Measurements from ENCODE around the gene ZC3H4. TPM values are rescaled to one million over a fixed set of nuclear protein-coding genes. Genes with fewer than 3 reads are reported as not detected.

ZC3H4 gene
- total and polyA plus RNA-seq, 2 of the 8 experiments (the other 6 are each of a cell fraction or from before 2014, with no cell fraction given): 6.6 to 92.0 TPM

DNA sequence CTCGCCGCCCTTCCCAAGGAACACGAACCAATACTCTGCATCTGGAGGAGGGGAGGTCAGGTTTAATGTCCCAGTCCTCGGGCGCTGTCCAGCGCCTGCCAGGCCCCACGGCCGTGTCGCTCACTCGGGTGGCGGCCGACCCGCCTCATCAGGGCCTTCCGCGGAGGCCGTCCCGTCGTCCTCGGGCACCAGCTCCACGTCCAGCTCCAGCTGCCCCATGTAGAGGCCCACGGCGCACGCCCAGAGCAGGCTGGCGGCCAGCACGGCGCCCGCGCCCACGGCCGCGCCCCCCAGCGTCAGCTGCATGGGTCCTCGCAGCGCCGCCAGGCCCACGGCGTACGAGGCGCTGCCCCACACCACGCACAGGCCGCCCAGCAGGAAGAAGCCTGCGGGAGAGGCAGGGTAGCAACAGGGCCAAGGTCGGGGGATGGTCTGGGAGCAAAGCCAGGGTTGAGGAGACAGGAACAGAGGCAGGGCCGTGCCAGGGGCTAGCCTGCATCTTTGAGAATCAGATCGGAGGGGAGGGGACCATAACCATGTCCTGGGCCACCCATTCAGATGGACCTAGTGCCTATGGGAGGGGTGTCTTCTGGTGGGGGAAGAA lies 67.6 kb downstream of the ZC3H4 start (continued):
- TF ChIP-seq, protein P1, sequence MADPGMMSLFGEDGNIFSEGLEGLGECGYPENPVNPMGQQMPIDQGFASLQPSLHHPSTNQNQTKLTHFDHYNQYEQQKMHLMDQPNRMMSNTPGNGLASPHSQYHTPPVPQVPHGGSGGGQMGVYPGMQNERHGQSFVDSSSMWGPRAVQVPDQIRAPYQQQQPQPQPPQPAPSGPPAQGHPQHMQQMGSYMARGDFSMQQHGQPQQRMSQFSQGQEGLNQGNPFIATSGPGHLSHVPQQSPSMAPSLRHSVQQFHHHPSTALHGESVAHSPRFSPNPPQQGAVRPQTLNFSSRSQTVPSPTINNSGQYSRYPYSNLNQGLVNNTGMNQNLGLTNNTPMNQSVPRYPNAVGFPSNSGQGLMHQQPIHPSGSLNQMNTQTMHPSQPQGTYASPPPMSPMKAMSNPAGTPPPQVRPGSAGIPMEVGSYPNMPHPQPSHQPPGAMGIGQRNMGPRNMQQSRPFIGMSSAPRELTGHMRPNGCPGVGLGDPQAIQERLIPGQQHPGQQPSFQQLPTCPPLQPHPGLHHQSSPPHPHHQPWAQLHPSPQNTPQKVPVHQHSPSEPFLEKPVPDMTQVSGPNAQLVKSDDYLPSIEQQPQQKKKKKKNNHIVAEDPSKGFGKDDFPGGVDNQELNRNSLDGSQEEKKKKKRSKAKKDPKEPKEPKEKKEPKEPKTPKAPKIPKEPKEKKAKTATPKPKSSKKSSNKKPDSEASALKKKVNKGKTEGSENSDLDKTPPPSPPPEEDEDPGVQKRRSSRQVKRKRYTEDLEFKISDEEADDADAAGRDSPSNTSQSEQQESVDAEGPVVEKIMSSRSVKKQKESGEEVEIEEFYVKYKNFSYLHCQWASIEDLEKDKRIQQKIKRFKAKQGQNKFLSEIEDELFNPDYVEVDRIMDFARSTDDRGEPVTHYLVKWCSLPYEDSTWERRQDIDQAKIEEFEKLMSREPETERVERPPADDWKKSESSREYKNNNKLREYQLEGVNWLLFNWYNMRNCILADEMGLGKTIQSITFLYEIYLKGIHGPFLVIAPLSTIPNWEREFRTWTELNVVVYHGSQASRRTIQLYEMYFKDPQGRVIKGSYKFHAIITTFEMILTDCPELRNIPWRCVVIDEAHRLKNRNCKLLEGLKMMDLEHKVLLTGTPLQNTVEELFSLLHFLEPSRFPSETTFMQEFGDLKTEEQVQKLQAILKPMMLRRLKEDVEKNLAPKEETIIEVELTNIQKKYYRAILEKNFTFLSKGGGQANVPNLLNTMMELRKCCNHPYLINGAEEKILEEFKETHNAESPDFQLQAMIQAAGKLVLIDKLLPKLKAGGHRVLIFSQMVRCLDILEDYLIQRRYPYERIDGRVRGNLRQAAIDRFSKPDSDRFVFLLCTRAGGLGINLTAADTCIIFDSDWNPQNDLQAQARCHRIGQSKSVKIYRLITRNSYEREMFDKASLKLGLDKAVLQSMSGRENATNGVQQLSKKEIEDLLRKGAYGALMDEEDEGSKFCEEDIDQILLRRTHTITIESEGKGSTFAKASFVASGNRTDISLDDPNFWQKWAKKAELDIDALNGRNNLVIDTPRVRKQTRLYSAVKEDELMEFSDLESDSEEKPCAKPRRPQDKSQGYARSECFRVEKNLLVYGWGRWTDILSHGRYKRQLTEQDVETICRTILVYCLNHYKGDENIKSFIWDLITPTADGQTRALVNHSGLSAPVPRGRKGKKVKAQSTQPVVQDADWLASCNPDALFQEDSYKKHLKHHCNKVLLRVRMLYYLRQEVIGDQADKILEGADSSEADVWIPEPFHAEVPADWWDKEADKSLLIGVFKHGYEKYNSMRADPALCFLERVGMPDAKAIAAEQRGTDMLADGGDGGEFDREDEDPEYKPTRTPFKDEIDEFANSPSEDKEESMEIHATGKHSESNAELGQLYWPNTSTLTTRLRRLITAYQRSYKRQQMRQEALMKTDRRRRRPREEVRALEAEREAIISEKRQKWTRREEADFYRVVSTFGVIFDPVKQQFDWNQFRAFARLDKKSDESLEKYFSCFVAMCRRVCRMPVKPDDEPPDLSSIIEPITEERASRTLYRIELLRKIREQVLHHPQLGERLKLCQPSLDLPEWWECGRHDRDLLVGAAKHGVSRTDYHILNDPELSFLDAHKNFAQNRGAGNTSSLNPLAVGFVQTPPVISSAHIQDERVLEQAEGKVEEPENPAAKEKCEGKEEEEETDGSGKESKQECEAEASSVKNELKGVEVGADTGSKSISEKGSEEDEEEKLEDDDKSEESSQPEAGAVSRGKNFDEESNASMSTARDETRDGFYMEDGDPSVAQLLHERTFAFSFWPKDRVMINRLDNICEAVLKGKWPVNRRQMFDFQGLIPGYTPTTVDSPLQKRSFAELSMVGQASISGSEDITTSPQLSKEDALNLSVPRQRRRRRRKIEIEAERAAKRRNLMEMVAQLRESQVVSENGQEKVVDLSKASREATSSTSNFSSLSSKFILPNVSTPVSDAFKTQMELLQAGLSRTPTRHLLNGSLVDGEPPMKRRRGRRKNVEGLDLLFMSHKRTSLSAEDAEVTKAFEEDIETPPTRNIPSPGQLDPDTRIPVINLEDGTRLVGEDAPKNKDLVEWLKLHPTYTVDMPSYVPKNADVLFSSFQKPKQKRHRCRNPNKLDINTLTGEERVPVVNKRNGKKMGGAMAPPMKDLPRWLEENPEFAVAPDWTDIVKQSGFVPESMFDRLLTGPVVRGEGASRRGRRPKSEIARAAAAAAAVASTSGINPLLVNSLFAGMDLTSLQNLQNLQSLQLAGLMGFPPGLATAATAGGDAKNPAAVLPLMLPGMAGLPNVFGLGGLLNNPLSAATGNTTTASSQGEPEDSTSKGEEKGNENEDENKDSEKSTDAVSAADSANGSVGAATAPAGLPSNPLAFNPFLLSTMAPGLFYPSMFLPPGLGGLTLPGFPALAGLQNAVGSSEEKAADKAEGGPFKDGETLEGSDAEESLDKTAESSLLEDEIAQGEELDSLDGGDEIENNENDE (IDR thresholded peaks at IDR 0.05; ENCODE audit: insufficient replicate concordance, low read length): no peak
- TF ChIP-seq SIRT6 (IDR thresholded peaks at IDR 0.05; ENCODE audit: low read length): no peak
- no peak for TF ChIP-seq SRF (IDR thresholded peaks at IDR 0.05; ENCODE audit: low read depth, low read length)
- TF ChIP-seq GTF2F1 (IDR thresholded peaks at IDR 0.05; ENCODE audit: borderline replicate concordance, low read depth, low read length): no peak
- no peak for TF ChIP-seq CTCF (IDR thresholded peaks at IDR 0.05; ENCODE audit: control extremely low read depth in 1 of 3, insufficient read depth in 1 of 3, low read depth in 1 of 3, low read length in 3 of 3)
- no peak for TF ChIP-seq TEAD4 (IDR thresholded peaks at IDR 0.05; ENCODE audit: low read depth, low read length)
- TF ChIP-seq SP1 (IDR thresholded peaks at IDR 0.05; ENCODE audit: low read depth, low read length): no peak
- TF ChIP-seq JUN (IDR thresholded peaks at IDR 0.05; ENCODE audit: low read depth, low read length): no peak
- no peak for TF ChIP-seq HDAC6 (IDR thresholded peaks at IDR 0.05; ENCODE audit: low read depth, low read length)
